WTC11 (cell line): ENCODE measurements around the gene NHS. TPM values are rescaled to one million over a fixed set of nuclear protein-coding genes. Genes with fewer than 3 reads are reported as not detected.

ENCODE experiments used
- ATAC-seq: fragments of 200-7000 bp; cut with Tn5 transposase; 2 replicates; pipeline ENCODE4 v1.10.0; 2021; ENCODE audit warnings: mild to moderate bottlenecking, moderate library complexity
- CTCF ChIA-PET: fragments of 300-600 bp; sonication (Branson Sonifier 250); formaldehyde crosslinking; loops from one replicate; lab custom pipeline; 2021; ENCODE audit warnings: antibody characterized with exemption; lab: Charles Lee
- POLR2A ChIA-PET: fragments of 350-600 bp; sonication (Branson Sonifier 250); formaldehyde crosslinking; loops from one replicate; lab custom pipeline; 2021; ENCODE audit warnings: antibody characterized with exemption; lab: Charles Lee
- DNase-seq: peaks from one replicate; pipeline ENCODE4 v3.0.0; 2021; ENCODE audit warnings: low spot score
- H3K27ac Mint-ChIP-seq: 2 replicates; pipeline ENCODE4 v1.8.0; 2021; ENCODE audit warnings: mixed read lengths
- H3K27me3 Mint-ChIP-seq: 2 replicates; pipeline ENCODE4 v1.8.0; 2021; ENCODE audit warnings: low read depth, mild to moderate bottlenecking, moderate library complexity, mixed read lengths
- H3K36me3 Mint-ChIP-seq: 2 replicates; pipeline ENCODE4 v1.8.0; 2021; ENCODE audit warnings: mixed read lengths
- H3K4me1 Mint-ChIP-seq: 2 replicates; pipeline ENCODE4 v1.8.0; 2022; ENCODE audit warnings: mixed read lengths
- H3K4me3 Mint-ChIP-seq: 2 replicates; pipeline ENCODE4 v1.8.0; 2021; ENCODE audit warnings: mild to moderate bottlenecking, moderate library complexity, mixed read lengths
- H3K9me3 Mint-ChIP-seq: 2 replicates; pipeline ENCODE4 v1.8.0; 2021; ENCODE audit warnings: mixed read lengths
- ELF4 ChIP-seq: sonication (generic); formaldehyde crosslinking; IDR thresholded peaks from 2 replicates; pipeline ENCODE4 v1.8.1; 2022; ENCODE audit warnings: low read depth, mild to moderate bottlenecking, moderate library complexity, missing genetic modification reagents
- EMX1 ChIP-seq: fragments of 250-450 bp; sonication (Bioruptor Pico); IDR thresholded peaks from 2 replicates; pipeline ENCODE4 v1.8.0; 2021; ENCODE audit warnings: mild to moderate bottlenecking
- ESRRA ChIP-seq: sonication (generic); formaldehyde crosslinking; IDR thresholded peaks from 2 replicates; pipeline ENCODE4 v1.8.1; 2022; ENCODE audit warnings: mild to moderate bottlenecking, missing genetic modification reagents, borderline replicate concordance
- ETV6 ChIP-seq: sonication (generic); formaldehyde crosslinking; IDR thresholded peaks from 2 replicates; pipeline ENCODE4 v1.8.1; 2022; ENCODE audit warnings: mild to moderate bottlenecking, missing genetic modification reagents
- FOXP1 ChIP-seq: sonication (generic); formaldehyde crosslinking; IDR thresholded peaks from 2 replicates; pipeline ENCODE4 v1.8.0; 2022; ENCODE audit warnings: missing genetic modification reagents, mild to moderate bottlenecking, moderate library complexity, borderline replicate concordance
- GTF2I ChIP-seq: fragments of 250-450 bp; sonication (Bioruptor Pico); conservative IDR thresholded peaks from 2 replicates; pipeline ENCODE4 v1.4.0; 2021; ENCODE audit warnings: mild to moderate bottlenecking
- HMGA2 ChIP-seq: fragments of 250-450 bp; sonication (Bioruptor Pico); IDR thresholded peaks from 2 replicates; pipeline ENCODE4 v1.4.0; 2021; ENCODE audit warnings: mild to moderate bottlenecking, moderate library complexity
- KAT7 ChIP-seq: sonication (generic); formaldehyde crosslinking; IDR thresholded peaks from 2 replicates; pipeline ENCODE4 v1.8.1; 2023; ENCODE audit warnings: missing genetic modification reagents, mild to moderate bottlenecking, borderline replicate concordance
- NFE2L1 ChIP-seq: sonication (generic); formaldehyde crosslinking; IDR thresholded peaks from 2 replicates; pipeline ENCODE4 v1.8.1; 2023; ENCODE audit warnings: missing genetic modification reagents
- NFYB ChIP-seq: sonication (generic); formaldehyde crosslinking; conservative IDR thresholded peaks from 2 replicates; pipeline ENCODE4 v1.8.0; 2022; ENCODE audit warnings: low read depth, missing genetic modification reagents
- PRRX2 ChIP-seq: fragments of 250-450 bp; sonication (Bioruptor Pico); IDR thresholded peaks from 2 replicates; pipeline ENCODE4 v1.8.0; 2021; ENCODE audit warnings: mild to moderate bottlenecking
- RELA ChIP-seq: sonication (generic); formaldehyde crosslinking; IDR thresholded peaks from 2 replicates; pipeline ENCODE4 v1.8.1; 2022; ENCODE audit warnings: missing genetic modification reagents, mild to moderate bottlenecking, borderline replicate concordance
- TEAD4 ChIP-seq: sonication (generic); formaldehyde crosslinking; IDR thresholded peaks from 2 replicates; pipeline ENCODE4 v1.8.0; 2022; ENCODE audit warnings: mild to moderate bottlenecking, missing genetic modification reagents
- ZNF138 ChIP-seq: sonication (generic); formaldehyde crosslinking; conservative IDR thresholded peaks from 2 replicates; pipeline ENCODE4 v1.8.1; 2022; ENCODE audit warnings: mild to moderate bottlenecking, moderate library complexity, missing genetic modification reagents
- ZNF219 ChIP-seq: sonication (generic); formaldehyde crosslinking; IDR thresholded peaks from 2 replicates; pipeline ENCODE4 v1.8.0; 2023; ENCODE audit warnings: missing genetic modification reagents, mild to moderate bottlenecking, borderline replicate concordance
- total RNA-seq: library from RNA; stranded (reverse); gene quantifications from 3 replicates; pipeline ENCODE4 v1.2.3, GENCODE V29; 2021
- TF ChIP-seq, protein P1 (sequence below): fragments of 250-450 bp; sonication (Bioruptor Pico); IDR thresholded peaks from 2 replicates; pipeline ENCODE4 v1.9.0; 2021; ENCODE audit warnings: mild to moderate bottlenecking
- TF ChIP-seq, protein P2 (sequence below): sonication (generic); formaldehyde crosslinking; IDR thresholded peaks from 2 replicates; pipeline ENCODE4 v1.8.1; 2022; ENCODE audit warnings: missing genetic modification reagents, borderline replicate concordance
- TF ChIP-seq, protein P3 (sequence below): sonication (generic); formaldehyde crosslinking; IDR thresholded peaks from 2 replicates; pipeline ENCODE4 v1.8.1; 2023; ENCODE audit warnings: mild to moderate bottlenecking, missing genetic modification reagents, borderline replicate concordance
- TF ChIP-seq, protein P4 (sequence below): sonication (generic); formaldehyde crosslinking; IDR thresholded peaks from 2 replicates; pipeline ENCODE4 v1.8.1; 2023; ENCODE audit warnings: mild to moderate bottlenecking, missing genetic modification reagents
- TF ChIP-seq, protein P5 (sequence below): sonication (generic); formaldehyde crosslinking; IDR thresholded peaks from 2 replicates; pipeline ENCODE4 v1.8.1; 2023; ENCODE audit warnings: mild to moderate bottlenecking, missing genetic modification reagents, moderate library complexity

Gene NHS
- total RNA-seq, 1 experiment from 2014 or later = 5.8 TPM

DNA sequence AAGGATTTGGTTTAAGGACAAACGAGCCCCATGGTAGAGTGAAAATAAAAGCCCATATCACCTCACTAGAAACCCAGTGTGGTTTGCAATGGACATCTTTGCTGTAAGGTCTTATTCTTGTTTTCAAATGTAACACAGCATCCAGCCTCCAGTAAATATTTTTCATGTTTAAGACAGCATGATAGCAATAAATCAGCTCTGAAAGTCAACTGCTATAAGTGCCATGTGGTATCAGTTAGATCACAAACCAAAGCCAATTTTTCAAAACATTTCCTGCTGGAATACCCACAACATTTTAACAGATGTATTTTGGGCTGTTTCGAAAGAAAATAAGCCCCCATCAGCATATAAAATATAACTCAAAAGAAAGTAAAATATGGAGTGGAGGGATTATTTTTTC, 338.3 kb downstream of the NHS start (continued):
- no peak for TF ChIP-seq FOXP1
- TF ChIP-seq ZNF138 = no peak
- TF ChIP-seq, protein P1, sequence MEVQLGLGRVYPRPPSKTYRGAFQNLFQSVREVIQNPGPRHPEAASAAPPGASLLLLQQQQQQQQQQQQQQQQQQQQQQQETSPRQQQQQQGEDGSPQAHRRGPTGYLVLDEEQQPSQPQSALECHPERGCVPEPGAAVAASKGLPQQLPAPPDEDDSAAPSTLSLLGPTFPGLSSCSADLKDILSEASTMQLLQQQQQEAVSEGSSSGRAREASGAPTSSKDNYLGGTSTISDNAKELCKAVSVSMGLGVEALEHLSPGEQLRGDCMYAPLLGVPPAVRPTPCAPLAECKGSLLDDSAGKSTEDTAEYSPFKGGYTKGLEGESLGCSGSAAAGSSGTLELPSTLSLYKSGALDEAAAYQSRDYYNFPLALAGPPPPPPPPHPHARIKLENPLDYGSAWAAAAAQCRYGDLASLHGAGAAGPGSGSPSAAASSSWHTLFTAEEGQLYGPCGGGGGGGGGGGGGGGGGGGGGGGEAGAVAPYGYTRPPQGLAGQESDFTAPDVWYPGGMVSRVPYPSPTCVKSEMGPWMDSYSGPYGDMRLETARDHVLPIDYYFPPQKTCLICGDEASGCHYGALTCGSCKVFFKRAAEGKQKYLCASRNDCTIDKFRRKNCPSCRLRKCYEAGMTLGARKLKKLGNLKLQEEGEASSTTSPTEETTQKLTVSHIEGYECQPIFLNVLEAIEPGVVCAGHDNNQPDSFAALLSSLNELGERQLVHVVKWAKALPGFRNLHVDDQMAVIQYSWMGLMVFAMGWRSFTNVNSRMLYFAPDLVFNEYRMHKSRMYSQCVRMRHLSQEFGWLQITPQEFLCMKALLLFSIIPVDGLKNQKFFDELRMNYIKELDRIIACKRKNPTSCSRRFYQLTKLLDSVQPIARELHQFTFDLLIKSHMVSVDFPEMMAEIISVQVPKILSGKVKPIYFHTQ (CRISPR knock-in tag) = no peak
- no peak for TF ChIP-seq ETV6 (CRISPR knock-in tag)

DNA sequence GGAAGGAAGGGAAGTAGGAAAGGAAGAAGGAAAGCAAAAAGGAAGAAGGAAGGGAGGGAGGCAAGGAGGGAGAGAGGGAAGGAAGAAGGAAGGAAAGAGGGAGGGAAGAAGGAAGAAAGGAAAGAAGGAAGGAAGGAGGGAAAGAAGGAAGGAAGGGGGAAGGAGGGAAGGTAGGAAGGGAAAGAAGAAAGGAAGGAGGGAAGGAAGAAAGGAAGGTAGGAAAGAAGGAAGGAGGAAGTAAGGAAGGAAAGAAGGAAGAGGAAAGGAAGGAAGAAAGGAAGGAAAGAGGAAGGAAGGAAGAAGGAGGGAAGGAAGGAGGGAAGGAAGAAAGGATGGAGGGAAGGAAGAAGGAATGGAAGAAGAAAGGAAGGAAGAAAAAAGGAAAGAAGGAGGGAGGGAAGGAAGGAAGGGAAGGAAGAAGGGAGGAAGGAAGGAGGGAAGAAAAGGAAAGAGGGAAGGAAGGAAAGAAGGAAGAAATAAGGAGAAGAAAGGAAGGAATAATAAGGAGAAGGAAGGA, 343.7 kb downstream of the NHS start:
- CTCF ChIA-PET = no interaction called here
- Mint-ChIP-seq H3K27me3 (peaks cover 50% of the 10 kb centered on the region), H3K9me3 (no peaks in the 10 kb centered on the region), H3K4me3 (no peak overlapping the region)
- POLR2A ChIA-PET = no interaction called here
- no peak for ATAC-seq
- no peak for TF ChIP-seq KAT7 (CRISPR knock-in tag)
- TF ChIP-seq RELA = no peak
- TF ChIP-seq, protein P2, sequence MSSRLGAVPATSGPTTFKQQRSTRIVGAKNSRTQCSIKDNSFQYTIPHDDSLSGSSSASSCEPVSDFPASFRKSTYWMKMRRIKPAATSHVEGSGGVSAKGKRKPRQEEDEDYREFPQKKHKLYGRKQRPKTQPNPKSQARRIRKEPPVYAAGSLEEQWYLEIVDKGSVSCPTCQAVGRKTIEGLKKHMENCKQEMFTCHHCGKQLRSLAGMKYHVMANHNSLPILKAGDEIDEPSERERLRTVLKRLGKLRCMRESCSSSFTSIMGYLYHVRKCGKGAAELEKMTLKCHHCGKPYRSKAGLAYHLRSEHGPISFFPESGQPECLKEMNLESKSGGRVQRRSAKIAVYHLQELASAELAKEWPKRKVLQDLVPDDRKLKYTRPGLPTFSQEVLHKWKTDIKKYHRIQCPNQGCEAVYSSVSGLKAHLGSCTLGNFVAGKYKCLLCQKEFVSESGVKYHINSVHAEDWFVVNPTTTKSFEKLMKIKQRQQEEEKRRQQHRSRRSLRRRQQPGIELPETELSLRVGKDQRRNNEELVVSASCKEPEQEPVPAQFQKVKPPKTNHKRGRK = peak; percentile 89; the same call in 1 of the 2 replicates
- TF ChIP-seq, protein P3, sequence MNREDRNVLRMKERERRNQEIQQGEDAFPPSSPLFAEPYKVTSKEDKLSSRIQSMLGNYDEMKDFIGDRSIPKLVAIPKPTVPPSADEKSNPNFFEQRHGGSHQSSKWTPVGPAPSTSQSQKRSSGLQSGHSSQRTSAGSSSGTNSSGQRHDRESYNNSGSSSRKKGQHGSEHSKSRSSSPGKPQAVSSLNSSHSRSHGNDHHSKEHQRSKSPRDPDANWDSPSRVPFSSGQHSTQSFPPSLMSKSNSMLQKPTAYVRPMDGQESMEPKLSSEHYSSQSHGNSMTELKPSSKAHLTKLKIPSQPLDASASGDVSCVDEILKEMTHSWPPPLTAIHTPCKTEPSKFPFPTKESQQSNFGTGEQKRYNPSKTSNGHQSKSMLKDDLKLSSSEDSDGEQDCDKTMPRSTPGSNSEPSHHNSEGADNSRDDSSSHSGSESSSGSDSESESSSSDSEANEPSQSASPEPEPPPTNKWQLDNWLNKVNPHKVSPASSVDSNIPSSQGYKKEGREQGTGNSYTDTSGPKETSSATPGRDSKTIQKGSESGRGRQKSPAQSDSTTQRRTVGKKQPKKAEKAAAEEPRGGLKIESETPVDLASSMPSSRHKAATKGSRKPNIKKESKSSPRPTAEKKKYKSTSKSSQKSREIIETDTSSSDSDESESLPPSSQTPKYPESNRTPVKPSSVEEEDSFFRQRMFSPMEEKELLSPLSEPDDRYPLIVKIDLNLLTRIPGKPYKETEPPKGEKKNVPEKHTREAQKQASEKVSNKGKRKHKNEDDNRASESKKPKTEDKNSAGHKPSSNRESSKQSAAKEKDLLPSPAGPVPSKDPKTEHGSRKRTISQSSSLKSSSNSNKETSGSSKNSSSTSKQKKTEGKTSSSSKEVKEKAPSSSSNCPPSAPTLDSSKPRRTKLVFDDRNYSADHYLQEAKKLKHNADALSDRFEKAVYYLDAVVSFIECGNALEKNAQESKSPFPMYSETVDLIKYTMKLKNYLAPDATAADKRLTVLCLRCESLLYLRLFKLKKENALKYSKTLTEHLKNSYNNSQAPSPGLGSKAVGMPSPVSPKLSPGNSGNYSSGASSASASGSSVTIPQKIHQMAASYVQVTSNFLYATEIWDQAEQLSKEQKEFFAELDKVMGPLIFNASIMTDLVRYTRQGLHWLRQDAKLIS (CRISPR knock-in tag) = no peak
- TF ChIP-seq HMGA2 (CRISPR knock-in tag) = no peak
- no peak for TF ChIP-seq NFYB
- TF ChIP-seq, all 79 proteins: peak for 1
- Mint-ChIP-seq H3K36me3 (no peaks in the 10 kb centered on the region), H3K4me1 (peaks cover 28% of the 10 kb centered on the region), H3K27ac (no peak overlapping the region)
- DNase-seq = no peak

DNA sequence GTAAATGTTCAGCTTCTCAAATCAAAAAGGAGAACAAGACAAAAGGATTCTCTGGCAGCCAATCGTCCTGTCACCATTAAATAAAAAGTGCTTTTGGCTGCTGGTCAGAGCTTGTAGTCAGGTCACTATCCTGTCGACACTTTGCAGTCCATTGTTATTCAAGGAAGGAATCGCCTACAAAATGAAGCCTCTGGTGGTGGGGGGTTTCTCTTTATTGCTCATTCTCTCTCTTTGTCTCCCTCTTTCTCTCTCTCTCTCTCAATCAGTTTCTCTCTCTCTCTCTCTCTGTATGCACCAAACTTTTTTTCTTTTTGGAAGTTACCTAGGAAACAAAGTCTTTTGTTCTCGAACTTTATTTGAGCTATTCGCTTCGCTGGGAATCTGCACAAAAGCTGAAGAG, 344.7 kb downstream of the NHS start:
- ChIA-PET CTCF (interaction anchor here (0.8 to 0.9 kb wide), 2 partner anchors 18 to 129 kb away, joined by 3 read pairs; partner anchors contain the start of gene SCML1), POLR2A (interaction anchor here (0.5 kb wide), 1 partner anchor 765 kb away, joined by 3 read pairs; no protein-coding TSS in a partner anchor)
- peaks cover 28% of the 10 kb centered on the region for H3K4me1 Mint-ChIP-seq
- no peak overlapping the region for H3K27ac Mint-ChIP-seq
- H3K9me3 Mint-ChIP-seq = no peaks in the 10 kb centered on the region
- H3K27me3 Mint-ChIP-seq = peaks cover 50% of the 10 kb centered on the region
- ATAC-seq (peak; percentile 43), DNase-seq (no peak)
- no peaks in the 10 kb centered on the region for H3K36me3 Mint-ChIP-seq
- peak overlapping the region; percentile 45 for H3K4me3 Mint-ChIP-seq
- TF ChIP-seq ZNF138 = no peak
- no peak for TF ChIP-seq EMX1
- TF ChIP-seq NFE2L1 = no peak
- no peak for TF ChIP-seq PRRX2 (CRISPR knock-in tag)
- TF ChIP-seq, protein P4, sequence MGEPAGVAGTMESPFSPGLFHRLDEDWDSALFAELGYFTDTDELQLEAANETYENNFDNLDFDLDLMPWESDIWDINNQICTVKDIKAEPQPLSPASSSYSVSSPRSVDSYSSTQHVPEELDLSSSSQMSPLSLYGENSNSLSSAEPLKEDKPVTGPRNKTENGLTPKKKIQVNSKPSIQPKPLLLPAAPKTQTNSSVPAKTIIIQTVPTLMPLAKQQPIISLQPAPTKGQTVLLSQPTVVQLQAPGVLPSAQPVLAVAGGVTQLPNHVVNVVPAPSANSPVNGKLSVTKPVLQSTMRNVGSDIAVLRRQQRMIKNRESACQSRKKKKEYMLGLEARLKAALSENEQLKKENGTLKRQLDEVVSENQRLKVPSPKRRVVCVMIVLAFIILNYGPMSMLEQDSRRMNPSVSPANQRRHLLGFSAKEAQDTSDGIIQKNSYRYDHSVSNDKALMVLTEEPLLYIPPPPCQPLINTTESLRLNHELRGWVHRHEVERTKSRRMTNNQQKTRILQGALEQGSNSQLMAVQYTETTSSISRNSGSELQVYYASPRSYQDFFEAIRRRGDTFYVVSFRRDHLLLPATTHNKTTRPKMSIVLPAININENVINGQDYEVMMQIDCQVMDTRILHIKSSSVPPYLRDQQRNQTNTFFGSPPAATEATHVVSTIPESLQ = no peak
- no peak for TF ChIP-seq ZNF219 (CRISPR knock-in tag)
- TF ChIP-seq, protein P1 (CRISPR knock-in tag) = no peak
- no peak for TF ChIP-seq ESRRA
- TF ChIP-seq GTF2I (CRISPR knock-in tag) = no peak
- TF ChIP-seq HMGA2 (CRISPR knock-in tag) = no peak
- TF ChIP-seq KAT7 (CRISPR knock-in tag) = no peak
- TF ChIP-seq TEAD4 (CRISPR knock-in tag) = no peak
- TF ChIP-seq, protein P5, sequence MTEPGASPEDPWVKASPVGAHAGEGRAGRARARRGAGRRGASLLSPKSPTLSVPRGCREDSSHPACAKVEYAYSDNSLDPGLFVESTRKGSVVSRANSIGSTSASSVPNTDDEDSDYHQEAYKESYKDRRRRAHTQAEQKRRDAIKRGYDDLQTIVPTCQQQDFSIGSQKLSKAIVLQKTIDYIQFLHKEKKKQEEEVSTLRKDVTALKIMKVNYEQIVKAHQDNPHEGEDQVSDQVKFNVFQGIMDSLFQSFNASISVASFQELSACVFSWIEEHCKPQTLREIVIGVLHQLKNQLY (CRISPR knock-in tag) = no peak
- no peak for TF ChIP-seq ELF4 (CRISPR knock-in tag)
